Erythroblast (primary cell): ENCODE results near the gene PALLD.
"Not testable (repeated sequence)": the region's sequence is repeated elsewhere in the genome, so short reads cannot be mapped to it uniquely, and the experiment has no call there.

Experiments
- GATA1 ChIP-seq: IDR thresholded peaks from 2 replicates; pipeline ENCODE4 v1.6.1; 2011; ENCODE audit warnings: low read depth, mild to moderate bottlenecking, control low read depth, low read length, moderate library complexity
- POLR2A ChIP-seq: IDR thresholded peaks from 2 replicates; pipeline ENCODE4 v1.6.1; 2011; ENCODE audit warnings: mild to moderate bottlenecking, low read length

GRCh38 chr4:168449063-168449462 is 47.8 kb upstream of the PALLD start:
- not testable (repeated sequence) for TF ChIP-seq POLR2A, GATA1
